Measurements from ENCODE around the gene MBD4.
"Not testable (repeated sequence)": the region's sequence is repeated elsewhere in the genome, so short reads cannot be mapped to it uniquely, and the experiment has no call there.

Gene MBD4

DNA sequence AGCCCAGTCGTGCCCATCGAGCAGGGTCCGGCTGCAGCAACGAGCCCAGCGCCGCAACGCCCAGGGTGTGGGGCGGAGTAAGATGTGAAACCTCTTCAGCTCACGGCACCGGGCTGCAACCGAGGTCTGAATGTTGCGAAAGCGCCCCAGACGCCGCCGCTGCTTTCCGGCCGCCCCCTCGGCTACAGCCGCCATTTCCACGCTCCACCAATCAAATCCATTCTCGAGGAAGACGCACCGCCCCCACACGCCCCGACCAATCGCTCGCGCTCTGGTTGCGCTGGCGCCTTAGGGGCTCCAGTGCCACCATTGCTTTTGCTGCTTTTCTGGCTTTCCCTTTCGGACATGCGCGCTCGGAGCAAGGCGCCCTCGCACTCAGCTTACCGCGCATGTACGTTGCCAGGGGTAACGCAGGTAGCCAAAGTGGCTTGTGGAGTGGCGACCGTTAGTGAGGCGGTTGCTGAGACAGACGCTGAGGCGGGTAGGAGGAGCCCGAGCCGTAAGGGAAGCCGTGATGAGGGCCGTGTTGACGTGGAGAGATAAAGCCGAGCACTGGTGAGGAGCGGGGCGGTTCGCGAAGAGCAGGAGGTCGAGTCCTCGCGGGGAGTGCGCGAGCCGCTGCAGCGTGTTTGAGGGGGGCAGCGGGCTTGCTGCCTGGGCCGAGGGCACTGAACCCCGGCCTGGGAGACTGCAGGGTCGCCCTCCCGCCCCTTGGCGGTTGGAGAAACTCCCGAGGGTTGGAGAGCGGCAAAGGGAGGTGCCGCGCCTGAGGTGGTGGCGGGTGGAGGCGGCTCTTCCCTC, at the start of gene MBD4, which contains the start of gene IFT122:
MBD4 (minus strand) TSS at position 132 of the 801 bp plus-strand sequence; CDS start at position 17, 115 bp downstream.
IFT122 (plus strand) TSS at position 408 of the 801 bp plus-strand sequence; CDS start at position 515, 107 bp downstream.
- peak; percentile 100 for DNase-seq (ENCODE audit: low read depth, low spot score)

DNA sequence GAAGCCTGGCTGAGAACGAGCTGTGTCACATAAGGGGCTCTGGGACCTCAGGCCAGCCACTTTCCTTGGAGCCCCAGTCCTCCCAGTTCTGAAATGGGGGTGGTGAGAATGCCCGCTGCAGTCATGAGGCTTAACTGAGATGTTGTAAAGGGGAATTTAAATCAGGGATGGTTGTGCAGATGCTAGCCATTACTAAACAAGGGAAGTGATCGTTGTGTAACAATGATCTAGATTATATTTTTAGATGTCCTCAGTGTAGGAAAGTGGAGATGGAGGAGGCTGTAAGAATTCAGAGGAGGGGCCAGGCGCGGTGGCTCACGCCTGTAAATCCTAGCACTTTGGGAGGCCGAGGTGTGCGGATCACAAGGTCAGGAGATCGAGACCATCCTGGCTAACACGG, 49.5 kb upstream of the MBD4 start:
- not testable (repeated sequence) for DNase-seq (ENCODE audit: low read depth, low spot score)

DNA sequence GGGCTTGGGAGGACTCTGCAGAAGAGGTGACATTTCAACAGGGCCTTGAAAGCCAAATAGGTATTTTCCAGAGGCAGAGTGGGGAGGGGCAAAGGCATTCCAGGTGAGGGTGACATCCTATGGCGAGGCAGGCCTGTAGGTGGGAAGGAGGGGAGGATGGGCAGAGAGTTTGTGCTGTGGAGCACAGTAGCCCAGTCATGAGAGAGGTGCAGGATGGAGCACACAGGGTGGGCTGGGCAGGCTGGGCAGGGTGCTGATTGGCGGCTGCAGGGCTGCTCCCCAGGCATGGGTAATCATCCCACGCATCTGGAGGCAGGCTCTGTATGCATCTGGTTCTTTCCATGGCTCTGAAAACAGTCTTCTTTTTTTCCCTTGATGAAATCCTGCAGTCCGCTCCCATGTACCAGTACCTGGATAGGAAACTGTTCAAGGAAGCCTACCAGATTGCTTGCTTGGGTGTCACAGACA, 48.2 kb upstream of the MBD4 start:
- not testable (repeated sequence) for DNase-seq (ENCODE audit: low read depth, low spot score)

DNA sequence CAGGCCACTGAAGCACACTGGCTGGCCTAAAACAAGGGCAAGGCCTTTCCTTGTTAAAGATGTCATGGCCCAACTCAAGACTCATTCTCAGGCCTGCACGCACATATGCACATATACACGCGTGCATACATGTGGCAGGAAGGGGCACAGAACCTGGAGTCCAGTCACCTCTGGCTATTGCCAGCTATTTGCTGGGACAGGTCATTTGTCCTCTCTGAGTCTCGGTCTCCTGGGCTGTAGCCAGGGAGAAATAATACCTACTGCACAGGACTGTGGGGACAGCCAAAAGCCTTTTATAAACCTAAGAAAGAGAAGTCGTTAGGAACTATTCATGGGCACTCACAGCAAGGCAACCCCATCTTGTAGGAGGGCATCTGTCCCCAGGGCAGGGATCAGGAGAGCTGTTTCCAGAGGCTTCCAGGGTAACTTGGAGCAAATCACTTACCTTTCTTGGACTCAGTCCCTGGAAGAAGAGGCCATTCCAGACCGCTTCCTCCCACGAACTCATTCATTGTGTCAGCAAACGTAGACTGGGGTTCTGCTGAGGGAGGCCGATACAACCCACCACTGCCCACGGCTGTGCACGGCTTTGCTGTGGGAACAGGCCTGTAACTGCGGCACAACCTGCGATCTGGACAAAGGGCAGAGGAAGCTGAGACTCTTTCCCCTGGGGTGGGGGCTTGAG, 47.6 kb upstream of the MBD4 start:
- no peak for DNase-seq (ENCODE audit: low read depth, low spot score)

DNA sequence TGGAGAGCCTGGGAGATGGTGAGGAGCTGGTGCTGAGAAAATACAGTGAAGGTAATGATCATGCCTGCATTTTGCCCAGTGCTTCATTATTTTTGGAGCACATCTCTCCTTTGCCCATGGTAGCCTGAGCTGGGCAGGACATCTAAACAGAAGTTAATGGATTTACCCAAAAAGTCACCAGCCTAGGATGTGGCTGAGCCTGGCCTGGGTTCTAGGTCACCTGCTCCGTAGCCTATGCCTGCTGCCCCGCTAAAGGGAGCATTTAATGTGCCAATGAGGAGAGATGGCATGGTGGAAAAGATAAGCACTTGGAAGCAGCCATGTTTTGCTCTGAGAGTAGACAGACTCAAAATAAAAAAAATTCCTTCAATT, 46.9 kb upstream of the MBD4 start:
- no peak for DNase-seq (ENCODE audit: low read depth, low spot score)

DNA sequence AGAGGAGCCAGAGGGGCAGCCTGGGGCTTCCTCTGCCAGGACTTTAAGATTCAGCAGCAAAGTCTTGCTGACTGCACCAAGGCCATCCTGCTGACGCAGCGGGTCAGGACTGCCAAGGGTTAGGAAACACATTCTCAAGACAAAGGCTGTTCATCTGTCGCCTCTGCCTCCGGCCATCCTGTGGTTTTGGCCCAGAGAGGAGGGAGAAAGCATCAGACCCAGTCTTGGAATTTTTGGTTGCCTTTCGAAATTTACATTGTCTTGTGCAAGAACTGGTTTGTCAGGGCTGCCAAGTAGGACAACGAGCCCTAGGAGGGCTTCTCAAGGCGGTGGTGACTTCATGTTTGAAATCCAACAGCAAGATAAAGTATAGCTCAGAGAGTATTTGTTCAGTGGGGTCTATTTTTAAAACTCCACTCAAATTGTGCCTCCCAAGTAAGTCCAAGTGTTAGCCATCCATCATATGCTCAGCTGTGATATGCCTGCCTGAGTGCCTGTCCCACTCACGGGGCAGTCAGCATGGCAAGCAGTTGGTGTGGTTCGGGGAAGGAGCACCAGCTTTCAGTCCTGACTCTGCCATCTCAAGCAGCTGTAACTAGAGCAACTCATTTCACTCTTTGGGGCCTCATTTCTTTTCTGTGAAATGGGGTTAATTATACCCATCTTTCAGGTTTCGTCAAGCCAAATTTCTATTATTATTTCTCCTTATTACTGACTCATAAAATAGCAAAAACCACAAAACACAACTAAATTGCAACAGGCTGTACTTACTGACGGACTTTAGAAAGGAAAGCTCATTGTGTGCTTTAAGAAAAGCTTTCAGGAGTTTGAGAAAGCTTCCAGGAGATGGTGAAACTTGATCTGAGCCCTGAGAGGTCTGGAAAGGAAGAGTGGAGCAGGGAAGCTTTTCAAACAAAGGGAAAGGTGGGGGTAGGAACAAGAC, 46.2 kb upstream of the MBD4 start:
- peak; percentile 94 for DNase-seq (ENCODE audit: low read depth, low spot score)

DNA sequence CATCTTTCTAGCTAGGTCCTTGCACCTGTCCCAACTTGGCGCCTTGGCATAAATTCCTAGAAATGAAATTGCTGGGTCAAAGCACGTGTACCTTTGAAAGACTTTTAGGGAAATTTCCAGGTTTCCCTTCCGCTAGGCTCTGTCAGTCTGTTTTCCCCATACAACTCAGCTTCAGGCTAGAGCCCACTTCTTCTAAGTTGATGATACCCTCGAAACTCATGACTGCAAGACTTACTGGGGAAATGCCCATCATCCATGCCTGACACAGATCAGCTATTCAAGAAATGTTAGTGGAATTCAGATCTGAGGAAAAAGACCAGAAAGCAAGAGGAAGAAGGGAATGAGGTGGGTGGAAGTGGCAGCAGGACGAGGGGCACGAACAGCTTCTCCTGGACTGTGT, 45.4 kb upstream of the MBD4 start:
- DNase-seq (ENCODE audit: low read depth, low spot score): not testable (repeated sequence)

DNA sequence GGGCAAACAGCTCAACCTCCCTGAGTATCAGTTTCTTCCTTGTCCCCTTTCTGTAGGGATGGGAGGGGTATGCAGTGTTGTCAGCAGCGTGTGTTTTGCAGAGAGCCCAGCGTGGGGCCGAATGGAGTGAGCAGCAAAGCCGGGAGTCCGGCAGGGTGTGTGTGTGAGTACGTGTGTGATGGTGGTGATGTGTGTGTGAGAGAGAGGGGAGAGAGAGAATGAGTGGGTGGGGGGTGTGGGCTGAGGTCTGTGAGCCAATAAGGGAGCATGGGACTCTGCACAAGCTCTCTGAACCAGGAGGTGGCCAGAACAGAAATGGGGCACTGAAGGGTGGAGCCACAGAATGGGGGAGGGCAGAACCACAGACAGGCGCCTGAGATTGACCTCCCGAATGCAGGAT, 44.1 kb upstream of the MBD4 start:
- no peak for DNase-seq (ENCODE audit: low read depth, low spot score)

DNA sequence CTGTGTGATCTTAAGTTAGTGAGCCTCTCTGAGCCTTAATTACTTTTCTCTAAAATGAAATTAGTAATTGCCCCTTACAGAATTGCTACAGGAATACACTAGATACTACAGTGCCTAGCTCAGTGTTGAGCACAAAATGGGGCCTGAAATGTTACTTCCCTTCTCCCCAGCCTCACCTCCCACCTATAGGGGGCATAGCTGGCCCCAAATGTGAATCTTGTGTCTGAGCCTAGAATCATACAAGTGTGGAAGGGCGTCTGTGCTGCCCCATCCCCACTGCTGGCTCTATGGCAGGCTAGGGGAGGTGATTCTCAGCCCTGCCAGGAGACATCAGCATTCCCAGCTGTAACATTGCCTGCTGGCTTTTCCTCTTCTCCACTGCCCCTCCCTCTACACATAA, 43.0 kb upstream of the MBD4 start:
- DNase-seq (ENCODE audit: low read depth, low spot score): no peak

DNA sequence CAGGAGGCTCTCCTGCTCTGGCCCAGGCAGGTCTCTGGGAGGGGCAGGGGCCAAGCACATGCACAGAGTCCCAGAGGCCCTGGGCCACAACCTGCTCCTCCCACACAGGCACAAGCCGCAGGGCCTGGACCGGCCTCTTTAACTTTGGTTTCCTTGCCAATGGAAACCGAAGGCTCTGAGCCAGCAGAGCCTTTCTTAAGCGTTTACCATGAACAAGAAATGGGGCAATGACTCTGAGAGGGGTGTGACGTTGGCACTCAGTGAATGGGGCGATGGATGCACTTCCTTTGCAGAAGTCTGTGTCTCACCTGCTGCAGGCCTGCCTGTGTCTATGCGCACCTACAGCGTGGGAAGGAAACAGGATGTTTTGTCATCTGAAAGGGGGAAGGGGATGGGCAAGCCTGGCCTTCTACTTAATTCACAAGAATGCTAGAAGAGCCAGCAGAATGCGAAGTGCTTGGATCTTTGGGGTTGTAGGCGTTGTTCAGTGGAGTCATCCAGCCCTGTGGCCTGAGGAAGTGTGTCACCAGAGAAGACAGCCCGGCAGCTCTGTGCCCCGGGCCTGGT, 42.1 kb upstream of the MBD4 start:
- DNase-seq (ENCODE audit: low read depth, low spot score): peak; percentile 72

DNA sequence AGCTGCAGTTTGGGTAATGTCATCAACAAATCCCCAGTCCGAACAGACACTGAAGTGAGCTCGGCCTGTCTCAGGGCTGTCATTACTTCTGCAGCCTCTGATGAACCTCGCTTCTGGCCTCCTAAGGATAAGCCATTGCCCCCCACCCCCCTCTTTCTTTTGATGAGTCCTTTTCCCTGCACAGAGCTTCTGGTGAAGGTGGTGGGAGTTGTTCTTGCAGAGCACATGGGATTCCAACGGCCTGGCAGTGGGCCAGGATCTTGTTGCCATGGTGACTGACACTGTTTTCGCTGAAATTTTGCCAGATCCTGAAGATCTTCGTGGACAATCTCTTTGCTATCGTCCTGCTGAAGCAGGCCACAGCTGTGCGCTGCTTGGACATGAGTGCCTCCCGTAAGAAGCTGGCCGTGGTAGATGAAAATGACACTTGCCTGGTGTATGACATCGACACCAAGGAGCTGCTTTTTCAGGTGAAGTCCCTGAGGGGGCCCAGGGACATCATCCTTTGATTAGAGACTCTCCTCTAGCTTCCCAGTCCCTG, 41.5 kb upstream of the MBD4 start:
- DNase-seq (ENCODE audit: low read depth, low spot score): peak; percentile 53

DNA sequence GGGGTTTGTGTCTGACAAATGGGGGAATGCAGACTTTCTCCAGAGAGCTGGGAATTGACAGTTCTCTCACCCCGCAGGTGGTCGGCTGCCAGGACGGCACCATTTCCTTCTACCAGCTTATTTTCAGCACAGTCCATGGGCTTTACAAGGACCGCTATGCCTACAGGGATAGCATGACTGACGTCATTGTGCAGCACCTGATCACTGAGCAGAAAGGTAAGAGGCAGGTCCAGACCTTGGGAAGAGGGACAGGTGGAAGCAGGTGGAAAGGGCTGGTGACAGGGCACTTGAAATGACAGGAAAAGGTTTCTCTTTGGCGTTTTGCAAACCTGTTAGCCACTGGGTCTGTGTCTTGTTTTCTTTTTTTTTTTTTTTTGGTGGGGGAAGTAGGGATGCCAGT, 36.8 kb upstream of the MBD4 start:
- no peak for DNase-seq (ENCODE audit: low read depth, low spot score)

DNA sequence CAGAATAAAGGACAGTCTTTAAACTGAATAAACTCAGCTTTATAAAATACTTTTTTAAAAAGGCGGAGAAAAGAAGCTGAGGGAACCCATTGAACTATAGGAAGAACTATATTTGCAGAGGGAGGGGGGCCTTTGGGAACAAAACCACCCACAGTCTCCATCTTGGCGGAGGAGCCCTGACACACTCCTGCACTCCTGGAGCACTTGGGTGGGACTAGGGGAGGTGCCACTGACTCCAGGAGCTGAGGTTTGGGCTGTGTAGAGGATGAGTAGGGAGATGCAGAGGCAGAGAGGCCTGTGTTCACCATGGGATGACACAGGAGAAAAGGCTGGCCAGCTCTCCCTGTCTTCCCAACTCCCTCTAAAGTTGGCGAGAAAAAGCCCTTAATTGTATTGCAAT, 36.1 kb upstream of the MBD4 start:
- DNase-seq (ENCODE audit: low read depth, low spot score): no peak

DNA sequence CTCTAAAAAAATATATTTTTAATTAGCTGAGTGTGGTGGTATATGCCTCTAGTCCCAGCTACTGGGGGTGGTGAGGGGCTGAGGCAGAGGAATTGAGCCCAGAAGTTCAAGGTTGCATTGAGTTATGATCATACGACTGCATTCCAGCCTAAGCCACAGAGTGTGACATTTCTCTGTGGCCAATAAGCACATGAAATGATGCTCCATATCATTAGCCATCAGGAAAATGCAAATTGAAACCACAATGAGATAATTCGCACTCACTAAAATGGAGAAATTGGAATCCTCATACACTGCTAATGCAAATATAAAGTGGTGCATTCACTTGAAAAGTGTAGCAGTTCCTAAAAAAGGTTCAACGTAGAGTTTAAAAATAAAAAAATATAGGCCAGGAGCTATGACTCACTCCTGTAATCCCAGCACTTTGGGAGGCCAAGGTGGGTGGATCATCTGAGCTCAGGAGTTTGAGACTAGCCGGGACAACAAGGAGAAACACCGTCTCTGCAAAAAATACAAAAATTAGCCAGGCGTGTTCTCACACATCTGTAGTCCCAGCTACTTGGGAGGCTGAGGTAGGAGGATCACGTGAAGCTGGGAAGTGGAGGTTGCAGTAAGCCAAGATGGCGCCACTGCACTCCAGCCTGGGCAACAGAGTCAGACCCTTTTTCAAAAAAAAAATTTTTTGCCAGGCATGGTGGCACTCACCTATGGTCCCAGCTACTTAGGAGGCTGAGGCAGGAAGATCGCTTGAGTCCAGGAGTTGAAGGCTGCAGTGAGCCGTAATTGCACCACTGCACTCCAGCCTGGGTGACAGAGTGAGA, 35.4 kb upstream of the MBD4 start:
- DNase-seq (ENCODE audit: low read depth, low spot score): no peak

DNA sequence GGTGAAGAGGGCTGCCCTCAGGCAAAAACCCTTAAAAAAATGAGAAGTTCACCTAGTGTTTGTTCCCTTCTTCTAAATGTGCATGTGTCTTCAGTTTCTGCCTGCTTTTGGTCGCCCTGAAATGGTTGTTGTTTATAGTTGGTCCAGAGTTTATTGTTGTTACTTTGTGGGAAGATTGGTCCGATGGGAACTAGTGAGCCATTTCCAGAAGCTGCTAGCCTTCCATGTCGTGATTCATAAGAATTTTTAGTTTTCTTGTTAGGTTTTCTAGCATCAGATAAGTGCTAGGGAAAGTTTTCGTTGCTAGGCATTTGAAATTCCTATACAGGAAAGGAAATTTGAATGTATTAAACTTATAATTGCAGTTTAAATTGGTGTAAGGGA, 34.0 kb upstream of the MBD4 start:
- DNase-seq (ENCODE audit: low read depth, low spot score): no peak

DNA sequence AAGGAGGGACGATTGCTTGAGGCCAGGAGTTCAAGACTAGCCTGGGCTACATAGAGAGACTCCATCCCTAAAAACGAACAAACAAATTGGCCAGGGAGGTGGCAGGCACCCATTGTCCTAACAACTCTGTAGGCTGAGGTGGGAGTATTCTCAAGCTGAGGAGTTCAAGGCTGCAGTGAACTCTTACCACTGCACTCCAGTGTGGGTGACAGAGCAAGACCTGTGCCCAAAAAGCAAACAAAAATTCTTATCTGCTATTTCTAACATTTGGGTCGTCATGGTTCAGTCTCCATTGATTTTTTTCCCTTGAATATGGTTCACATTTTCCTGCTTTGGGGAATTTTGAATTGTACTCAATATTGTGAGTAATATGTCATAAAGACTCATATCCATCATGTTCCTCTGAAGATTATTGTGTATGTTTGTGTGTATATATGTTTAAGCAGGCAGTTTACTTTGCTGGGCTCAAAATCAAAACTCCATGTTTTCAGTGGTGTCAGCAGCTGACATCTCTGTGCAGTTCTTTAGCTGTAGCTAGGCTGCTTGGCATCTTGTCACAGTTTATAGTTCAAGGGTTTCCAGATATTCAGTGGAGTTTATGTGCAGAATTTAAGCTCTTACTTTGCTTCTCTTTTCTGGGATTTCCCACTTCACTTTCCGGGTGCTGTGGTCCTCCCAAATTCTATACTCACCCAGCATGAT, 33.5 kb upstream of the MBD4 start:
- DNase-seq (ENCODE audit: low read depth, low spot score): no peak

DNA sequence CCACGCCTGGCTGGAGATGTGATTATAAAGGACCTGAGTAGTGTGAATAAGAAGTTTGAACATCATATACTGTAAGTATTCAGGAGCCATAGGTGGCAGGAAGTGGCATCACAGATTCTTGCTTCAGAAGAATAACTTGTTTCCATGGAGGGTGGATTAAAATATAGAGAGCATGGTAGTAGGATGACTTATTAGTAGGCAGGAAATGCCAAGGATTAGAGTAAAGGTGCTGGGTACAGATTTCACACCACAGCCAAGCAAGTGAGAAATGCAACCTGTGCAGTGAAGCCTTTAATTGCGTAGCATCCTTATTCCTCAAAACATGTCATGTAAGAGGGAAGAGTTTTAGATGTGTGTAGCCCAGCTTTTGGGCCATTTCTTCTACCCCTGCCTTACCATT, 31.1 kb upstream of the MBD4 start:
- DNase-seq (ENCODE audit: low read depth, low spot score): no peak

DNA sequence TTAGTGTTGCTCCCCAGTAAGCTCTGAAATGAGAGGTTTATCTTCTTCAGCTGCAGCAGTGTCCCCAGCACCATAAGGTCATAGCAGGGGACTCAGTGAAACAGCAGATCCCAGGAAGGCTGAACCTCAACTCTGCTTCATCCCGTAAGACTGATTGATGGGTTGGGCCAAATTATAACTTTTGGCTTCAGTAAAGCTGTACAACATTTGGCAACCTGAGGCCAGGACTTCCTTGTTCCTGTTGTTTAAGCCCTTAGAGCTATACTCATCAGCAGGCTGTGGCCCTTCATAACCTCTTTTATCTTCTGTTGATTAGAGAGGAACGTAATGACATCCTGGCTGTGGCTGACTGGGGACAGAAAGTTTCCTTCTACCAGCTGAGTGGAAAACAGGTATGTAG, 29.3 kb upstream of the MBD4 start:
- no peak for DNase-seq (ENCODE audit: low read depth, low spot score)

DNA sequence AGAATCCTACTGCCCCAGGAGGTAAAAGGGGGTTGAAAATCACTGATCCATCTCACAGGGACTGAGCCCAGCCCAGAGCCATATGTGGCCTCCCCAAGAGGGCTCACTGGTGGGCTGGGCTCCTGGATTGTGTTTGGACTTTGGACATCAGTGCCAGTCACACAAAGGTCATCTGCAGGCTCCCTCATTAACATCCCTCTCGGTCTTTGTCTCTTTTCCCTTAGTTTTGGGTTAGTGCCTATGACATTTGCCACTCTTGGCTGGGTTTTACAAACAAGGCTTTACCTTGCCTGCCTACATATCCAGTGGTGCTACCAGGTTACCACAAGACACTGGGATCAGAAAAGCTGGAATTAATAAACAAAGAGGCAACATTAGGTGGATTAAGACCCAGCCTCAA, 28.2 kb upstream of the MBD4 start:
- DNase-seq (ENCODE audit: low read depth, low spot score): no peak

DNA sequence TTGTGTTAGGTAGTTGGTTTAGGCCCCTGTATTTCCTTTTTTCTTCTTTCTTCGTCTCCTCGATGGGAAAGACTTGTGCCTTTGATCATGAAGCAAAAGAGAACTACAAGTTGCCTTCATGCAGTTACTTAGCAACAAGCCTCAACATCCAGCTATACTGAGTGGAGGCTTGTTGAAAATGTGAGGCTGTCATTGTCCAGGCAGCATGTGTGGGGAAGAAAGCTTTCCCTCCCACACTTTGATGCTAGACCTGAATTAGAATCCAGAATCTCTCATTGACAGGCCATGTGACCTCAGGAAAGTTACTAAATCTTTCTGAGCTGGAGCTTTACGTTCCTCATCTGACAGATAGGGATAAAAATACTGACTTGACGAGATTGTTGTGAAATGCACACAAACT, 24.0 kb upstream of the MBD4 start:
- DNase-seq (ENCODE audit: low read depth, low spot score): no peak

Data from ELF-1 (cell line).